ENCODE results near the gene STK11.

The STK11 gene

GRCh38 chr19:1271528-1272422, 66.2 kb downstream of the STK11 start:
- in situ Hi-C loops (cut with MboI; ENCODE audit: low sequenced_read_pairs): no loop called here

- in situ Hi-C loops (cut with MboI; ENCODE audit: low sequenced_read_pairs): no loop called here
These were observed 67.1 kb downstream of the STK11 start for GRCh38 chr19:1272423-1273262.

GRCh38 chr19:1273263-1274041, 67.9 kb downstream of the STK11 start:
- in situ Hi-C loops (cut with MboI; ENCODE audit: low sequenced_read_pairs): no loop called here

GRCh38 chr19:1274081-1274851, 68.7 kb downstream of the STK11 start:
- in situ Hi-C loops (cut with MboI; ENCODE audit: low sequenced_read_pairs): no loop called here

- in situ Hi-C loops (cut with MboI; ENCODE audit: low sequenced_read_pairs): no loop called here
These were observed 69.3 kb downstream of the STK11 start for GRCh38 chr19:1274852-1275259.

GRCh38 chr19:1275260-1275975, 69.8 kb downstream of the STK11 start, which contains the start of gene FAM174C:
TSS of gene FAM174C (plus strand) at chr19:1275530. CDS start at chr19:1275550, 20 bp downstream.
- in situ Hi-C loops (cut with MboI; ENCODE audit: low sequenced_read_pairs): no loop called here

GRCh38 chr19:1275976-1276627, 70.5 kb downstream of the STK11 start:
- in situ Hi-C loops (cut with MboI; ENCODE audit: low sequenced_read_pairs): no loop called here

GRCh38 chr19:1276628-1277022, 71.0 kb downstream of the STK11 start:
- in situ Hi-C loops (cut with MboI; ENCODE audit: low sequenced_read_pairs): no loop called here

GRCh38 chr19:1277061-1277460, 71.5 kb downstream of the STK11 start:
- in situ Hi-C loops (cut with MboI; ENCODE audit: low sequenced_read_pairs): no loop called here
